ENCODE measurements around the gene PHRF1.

Gene PHRF1

GRCh38 chr11:575313-575995, 816 bp upstream of the PHRF1 start:
- DNase-seq = peak; percentile 89

GRCh38 chr11:576811-577610, 741 bp downstream of the PHRF1 start:
- no peak for DNase-seq

- DNase-seq = no peak
Observed at GRCh38 chr11:577611-577894, 1.3 kb downstream of the PHRF1 start.

GRCh38 chr11:578276-579035, 2.2 kb downstream of the PHRF1 start:
- DNase-seq = no peak

GRCh38 chr11:579830-580601, 3.7 kb downstream of the PHRF1 start:
- DNase-seq = no peak

- no peak for DNase-seq
Observed at GRCh38 chr11:581342-581741, 5.1 kb downstream of the PHRF1 start.

GRCh38 chr11:581752-582151, 5.5 kb downstream of the PHRF1 start:
- DNase-seq = no peak

- no peak for DNase-seq
Observed at GRCh38 chr11:584287-584686, 8.0 kb downstream of the PHRF1 start.

GRCh38 chr11:586376-587316, 10.4 kb downstream of the PHRF1 start:
- DNase-seq = no peak

GRCh38 chr11:587546-587945, 11.3 kb downstream of the PHRF1 start:
- no peak for DNase-seq

- DNase-seq = no peak
Observed at GRCh38 chr11:587978-588380, 11.7 kb downstream of the PHRF1 start.

- DNase-seq = no peak
Observed at GRCh38 chr11:589798-590197, 13.5 kb downstream of the PHRF1 start.

GRCh38 chr11:590997-591396, 14.7 kb downstream of the PHRF1 start:
- no peak for DNase-seq

GRCh38 chr11:592501-592900, 16.2 kb downstream of the PHRF1 start:
- DNase-seq = no peak

- DNase-seq = no peak
Observed at GRCh38 chr11:592918-593317, 16.6 kb downstream of the PHRF1 start.

- no peak for DNase-seq
Observed at GRCh38 chr11:593347-593746, 17.1 kb downstream of the PHRF1 start.

GRCh38 chr11:595400-595799, 19.1 kb downstream of the PHRF1 start:
- DNase-seq = no peak

- DNase-seq = no peak
Observed at GRCh38 chr11:596374-596773, 20.1 kb downstream of the PHRF1 start.

GRCh38 chr11:597166-597725, 21.0 kb downstream of the PHRF1 start:
- no peak for DNase-seq

- DNase-seq = no peak
Observed at GRCh38 chr11:598005-598680, 21.9 kb downstream of the PHRF1 start.
